ENCODE results near the gene ZCCHC24. TPM values are rescaled to one million over a fixed set of nuclear protein-coding genes. Genes with fewer than 3 reads are reported as not detected.

Gene ZCCHC24
- total RNA-seq, 2 experiments from 2014 or later, result 0.67 to 0.85 TPM

- DNase-seq (peak in 1 of 14 experiments; percentile 27), ATAC-seq (ENCODE audit: poor library complexity) (no peak)
- Mint-ChIP-seq H3K4me1 (ENCODE audit: low read depth) (no peaks in the 10 kb centered on the region), H3K27ac (no peak overlapping the region), H3K9me3 (no peaks in the 10 kb centered on the region), H3K36me3 (ENCODE audit: low read depth) (no peaks in the 10 kb centered on the region), H3K4me3 (no peak overlapping the region), H3K27me3 (no peaks in the 10 kb centered on the region)
- no peak overlapping the region for H3K4me3 ChIP-seq (ENCODE audit: low read length)
- H3K9me3 ChIP-seq (ENCODE audit: control insufficient read depth in 1 of 2, insufficient read depth in 1 of 2, low read length in 2 of 2), result no peaks in the 10 kb centered on the region
- no peak for TF ChIP-seq CTCF (IDR thresholded peaks at IDR 0.05)
- intact Hi-C loops (cut with DNase I, micrococcal nuclease), result no loop called here
- CTCF ChIA-PET, result no interaction called here
- no peaks in the 10 kb centered on the region for H3K4me1 ChIP-seq (ENCODE audit: insufficient read depth, low read length)
- H3K27me3 ChIP-seq (ENCODE audit: control insufficient read depth in 1 of 2, insufficient read depth in 2 of 2, low read length in 2 of 2), result no peaks in the 10 kb centered on the region
- POLR2A ChIA-PET, result no interaction called here
- H3K27ac ChIP-seq (ENCODE audit: low read depth in 1 of 2, low read length in 2 of 2), result no peak overlapping the region
- no peaks in the 10 kb centered on the region for H3K36me3 ChIP-seq (ENCODE audit: insufficient read depth, low read length)
These were observed 65.1 kb downstream of the ZCCHC24 start for GRCh38 chr10:79380125-79380945.

DNA sequence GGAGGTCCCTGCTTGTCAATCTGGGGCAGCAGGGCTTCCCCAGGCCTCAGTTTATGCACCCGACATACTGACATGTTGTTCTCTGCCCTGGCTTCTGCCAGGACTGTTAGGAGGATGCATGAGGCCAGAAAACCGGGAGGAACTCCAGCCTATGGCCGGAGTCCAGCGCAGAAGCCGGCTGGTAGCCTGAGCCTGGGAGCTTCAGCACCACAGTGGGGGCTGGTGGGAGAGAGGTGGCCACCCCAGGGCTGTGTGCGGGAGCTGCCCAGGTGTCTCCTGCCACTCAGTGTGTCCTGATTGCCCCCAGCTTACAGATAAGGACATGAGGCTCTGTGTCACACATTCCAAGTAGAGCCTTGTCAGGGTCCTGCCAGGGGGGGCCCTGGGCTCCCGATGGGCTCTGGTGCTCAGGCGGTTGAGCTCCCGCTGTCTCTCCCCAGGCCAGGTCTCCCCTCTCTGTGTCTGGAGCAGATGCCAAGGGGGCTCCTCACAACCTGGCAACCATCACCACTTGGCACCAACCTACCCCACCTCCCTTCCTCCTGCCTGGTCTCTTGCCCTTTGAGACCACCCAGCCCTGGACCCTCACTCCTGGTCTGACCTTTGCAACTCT is 65.8 kb downstream of the ZCCHC24 start:
- H3K27me3 ChIP-seq (ENCODE audit: control insufficient read depth in 1 of 2, insufficient read depth in 2 of 2, low read length in 2 of 2), result no peaks in the 10 kb centered on the region
- H3K4me1 Mint-ChIP-seq (ENCODE audit: low read depth), result no peaks in the 10 kb centered on the region
- H3K4me3 Mint-ChIP-seq, result no peak overlapping the region
- intact Hi-C loops (cut with DNase I, micrococcal nuclease), result no loop called here
- no peak overlapping the region for H3K27ac Mint-ChIP-seq
- no peaks in the 10 kb centered on the region for H3K27me3 Mint-ChIP-seq
- DNase-seq (peak in 1 of 14 experiments; percentile 20), ATAC-seq (ENCODE audit: poor library complexity) (no peak)
- H3K4me1 ChIP-seq (ENCODE audit: insufficient read depth, low read length), result peaks cover 3% of the 10 kb centered on the region
- no peak overlapping the region for H3K4me3 ChIP-seq (ENCODE audit: low read length)
- H3K27ac ChIP-seq (ENCODE audit: low read depth in 1 of 2, low read length in 2 of 2), result no peak overlapping the region
- no peaks in the 10 kb centered on the region for H3K36me3 Mint-ChIP-seq (ENCODE audit: low read depth)
- CTCF ChIA-PET, result no interaction called here
- POLR2A ChIA-PET, result no interaction called here
- no peaks in the 10 kb centered on the region for H3K9me3 Mint-ChIP-seq
- H3K9me3 ChIP-seq (ENCODE audit: control insufficient read depth in 1 of 2, insufficient read depth in 1 of 2, low read length in 2 of 2), result no peaks in the 10 kb centered on the region
- TF ChIP-seq CTCF (IDR thresholded peaks at IDR 0.05), result no peak
- H3K36me3 ChIP-seq (ENCODE audit: insufficient read depth, low read length), result no peaks in the 10 kb centered on the region

DNA sequence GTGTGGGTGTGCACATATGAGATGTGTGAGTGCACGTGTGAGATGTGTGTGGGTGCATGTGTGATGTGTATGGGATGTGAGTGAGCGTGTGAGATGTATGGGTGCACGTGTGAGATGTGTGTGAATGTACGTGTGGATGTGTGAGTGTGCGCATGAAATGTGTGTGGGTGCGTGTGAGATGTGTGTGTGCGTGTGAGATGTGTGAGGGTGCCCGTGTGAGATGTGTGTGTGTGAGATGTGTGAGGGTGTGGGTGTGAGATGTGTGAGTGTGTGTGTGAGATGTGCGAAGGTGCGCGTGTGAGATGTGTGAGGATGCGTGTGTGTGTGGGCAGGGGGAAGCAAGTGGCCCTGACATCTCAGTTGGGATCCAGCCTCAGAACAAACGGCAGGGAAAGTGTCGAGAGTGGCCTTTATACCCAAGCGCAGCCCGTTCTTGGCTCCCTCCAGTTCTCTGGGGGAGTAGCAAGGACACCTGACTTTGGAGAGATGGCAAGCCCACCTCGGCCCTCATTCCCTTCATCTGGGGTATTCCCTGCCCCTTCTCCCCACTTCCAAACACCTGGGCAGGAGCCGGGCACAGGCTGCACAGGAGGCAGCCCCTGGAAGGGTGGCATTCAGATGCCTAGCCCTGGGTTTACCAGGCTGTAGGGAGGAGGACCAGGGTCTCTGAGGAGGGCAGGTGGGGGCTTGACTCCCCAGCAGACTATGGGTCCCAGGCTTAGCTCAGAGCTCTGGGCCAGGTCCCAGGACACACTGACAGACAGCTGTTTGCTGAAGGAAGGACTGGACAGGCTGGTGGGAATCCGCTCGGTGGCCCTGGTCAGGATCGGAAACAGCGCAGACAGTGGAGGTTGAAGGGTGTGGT is 66.5 kb downstream of the ZCCHC24 start:
- no peak for TF ChIP-seq CTCF (IDR thresholded peaks at IDR 0.05)
- H3K4me3 Mint-ChIP-seq, result no peak overlapping the region
- no peaks in the 10 kb centered on the region for H3K4me1 Mint-ChIP-seq (ENCODE audit: low read depth)
- no peak for ATAC-seq (ENCODE audit: poor library complexity)
- Histone ChIP-seq H3K4me3 (ENCODE audit: low read length) (no peak overlapping the region), H3K4me1 (ENCODE audit: insufficient read depth, low read length) (peaks cover 3% of the 10 kb centered on the region), H3K27me3 (ENCODE audit: control insufficient read depth in 1 of 2, insufficient read depth in 2 of 2, low read length in 2 of 2) (no peaks in the 10 kb centered on the region), H3K27ac (ENCODE audit: low read depth in 1 of 2, low read length in 2 of 2) (no peak overlapping the region), H3K36me3 (ENCODE audit: insufficient read depth, low read length) (no peaks in the 10 kb centered on the region), H3K9me3 (ENCODE audit: control insufficient read depth in 1 of 2, insufficient read depth in 1 of 2, low read length in 2 of 2) (no peaks in the 10 kb centered on the region)
- DNase-seq, result peak in 2 of 14 experiments; percentile 6 to 27
- H3K9me3 Mint-ChIP-seq, result no peaks in the 10 kb centered on the region
- CTCF ChIA-PET, result no interaction called here
- H3K36me3 Mint-ChIP-seq (ENCODE audit: low read depth), result no peaks in the 10 kb centered on the region
- H3K27ac Mint-ChIP-seq, result no peak overlapping the region
- POLR2A ChIA-PET, result no interaction called here
- intact Hi-C loops (cut with DNase I, micrococcal nuclease), result no loop called here
- no peaks in the 10 kb centered on the region for H3K27me3 Mint-ChIP-seq

Data from CD4-positive, alpha-beta T cell (primary cell).